ENCODE data around the gene EFR3B.

EFR3B gene

GRCh38 chr2:25145803-25146202 is 103.9 kb downstream of the EFR3B start:
- H3K4me1 ChIP-seq (ENCODE audit: control insufficient read depth, insufficient read depth, low read length), result no peaks in the 10 kb centered on the region
- no peak overlapping the region for H3K4me3 ChIP-seq (ENCODE audit: low read depth, low read length)
- no peak overlapping the region for H3K27ac ChIP-seq (ENCODE audit: extremely low read depth, low read depth, low read length)
- no peak for TF ChIP-seq ZSCAN18 (tag by site-specific recombination; IDR thresholded peaks at IDR 0.05)
- no peak for TF ChIP-seq YY2 (tag by site-specific recombination; IDR thresholded peaks at IDR 0.05)
- TF ChIP-seq ZNF174 (tag by site-specific recombination; IDR thresholded peaks at IDR 0.05), result no peak
- POLR2A ChIA-PET, result no interaction called here
- no peaks in the 10 kb centered on the region for H3K9me3 ChIP-seq (ENCODE audit: control insufficient read depth, insufficient read depth, low read depth, low read length)
- peaks cover 0 to 13% of the 10 kb centered on the region in 2 experiments; a peak in 1 of 3 replicates for H3K36me3 ChIP-seq (ENCODE audit: control insufficient read depth in 2 of 2, insufficient read depth in 1 of 2, low read length in 2 of 2)
- CTCF ChIA-PET, result no interaction called here

- Histone ChIP-seq H3K4me3 (ENCODE audit: low read depth, low read length) (no peak overlapping the region), H3K9me3 (ENCODE audit: control insufficient read depth, insufficient read depth, low read depth, low read length) (no peaks in the 10 kb centered on the region), H3K4me1 (ENCODE audit: control insufficient read depth, insufficient read depth, low read length) (no peaks in the 10 kb centered on the region), H3K27ac (ENCODE audit: extremely low read depth, low read depth, low read length) (no peak overlapping the region), H3K36me3 (ENCODE audit: control insufficient read depth in 2 of 2, insufficient read depth in 1 of 2, low read length in 2 of 2) (peaks cover 0 to 13% of the 10 kb centered on the region in 2 experiments; a peak in 1 of 3 replicates)
- TF ChIP-seq RBAK (tag by site-specific recombination; IDR thresholded peaks at IDR 0.05) (no peak), ZNF677 (tag by site-specific recombination; IDR thresholded peaks at IDR 0.05) (no peak), HOXD13 (CRISPR knock-in tag; IDR thresholded peaks at IDR 0.05; ENCODE audit: borderline replicate concordance) (no peak), ZNF510 (tag by site-specific recombination; IDR thresholded peaks at IDR 0.05; ENCODE audit: insufficient replicate concordance) (no peak), ZNF302 (tag by site-specific recombination; IDR thresholded peaks at IDR 0.05; ENCODE audit: low read depth) (no peak), WT1 (tag by site-specific recombination; IDR thresholded peaks at IDR 0.05) (no peak), ZNF404 (tag by site-specific recombination; IDR thresholded peaks at IDR 0.05) (no peak), ZNF580 (tag by site-specific recombination; IDR thresholded peaks at IDR 0.05) (no peak), ZNF350 (tag by site-specific recombination; IDR thresholded peaks at IDR 0.05) (no peak), ELK4 (IDR thresholded peaks at IDR 0.05; ENCODE audit: borderline replicate concordance, low read depth, low read length) (no peak), ZNF488 (tag by site-specific recombination; IDR thresholded peaks at IDR 0.05) (no peak), ZNF530 (tag by site-specific recombination; IDR thresholded peaks at IDR 0.05; ENCODE audit: low read depth) (no peak), ZSCAN4 (tag by site-specific recombination; IDR thresholded peaks at IDR 0.05) (no peak), MYNN (tag by site-specific recombination; IDR thresholded peaks at IDR 0.05; ENCODE audit: borderline replicate concordance) (no peak), ZNF37A (tag by site-specific recombination; IDR thresholded peaks at IDR 0.05) (no peak), HIC1 (tag by site-specific recombination; IDR thresholded peaks at IDR 0.05) (no peak)
- POLR2A ChIA-PET, result no interaction called here
- CTCF ChIA-PET, result interaction anchor here (1.2 kb wide), 1 partner anchor 82 kb away, joined by 3 read pairs; no protein-coding TSS in a partner anchor
Observed at GRCh38 chr2:25146896-25147295, 105.0 kb downstream of the EFR3B start.
